Endothelial cell of umbilical vein (primary cell): Measurements from ENCODE around the gene ZC3H13.

Experiments
- GATA2 ChIP-seq: IDR thresholded peaks from 2 replicates; pipeline ENCODE4 v1.7.0; 2011; ENCODE audit warnings: low read depth, mild to moderate bottlenecking, moderate library complexity, mixed read lengths, low read length; ENCODE audit not compliant: insufficient read length, insufficient read depth
- TF ChIP-seq, protein P1 (sequence below), 2 donors: IDR thresholded peaks; 1 replicate in 1 of 2; 2 replicates in 1 of 2; pipeline ENCODE4 v1.5.1; 2011; ENCODE audit warnings: low read length in 2 of 2, mild to moderate bottlenecking in 2 of 2, moderate library complexity in 2 of 2, control low read depth in 1 of 2, inconsistent platforms in 1 of 2, low read depth in 1 of 2; ENCODE audit not compliant: insufficient read depth in 1 of 2; ENCODE audit errors: extremely low read depth in 1 of 2

GRCh38 chr13:46057256-46058015 is 4.9 kb upstream of the ZC3H13 start:
- no peak for TF ChIP-seq GATA2
- TF ChIP-seq, protein P1, sequence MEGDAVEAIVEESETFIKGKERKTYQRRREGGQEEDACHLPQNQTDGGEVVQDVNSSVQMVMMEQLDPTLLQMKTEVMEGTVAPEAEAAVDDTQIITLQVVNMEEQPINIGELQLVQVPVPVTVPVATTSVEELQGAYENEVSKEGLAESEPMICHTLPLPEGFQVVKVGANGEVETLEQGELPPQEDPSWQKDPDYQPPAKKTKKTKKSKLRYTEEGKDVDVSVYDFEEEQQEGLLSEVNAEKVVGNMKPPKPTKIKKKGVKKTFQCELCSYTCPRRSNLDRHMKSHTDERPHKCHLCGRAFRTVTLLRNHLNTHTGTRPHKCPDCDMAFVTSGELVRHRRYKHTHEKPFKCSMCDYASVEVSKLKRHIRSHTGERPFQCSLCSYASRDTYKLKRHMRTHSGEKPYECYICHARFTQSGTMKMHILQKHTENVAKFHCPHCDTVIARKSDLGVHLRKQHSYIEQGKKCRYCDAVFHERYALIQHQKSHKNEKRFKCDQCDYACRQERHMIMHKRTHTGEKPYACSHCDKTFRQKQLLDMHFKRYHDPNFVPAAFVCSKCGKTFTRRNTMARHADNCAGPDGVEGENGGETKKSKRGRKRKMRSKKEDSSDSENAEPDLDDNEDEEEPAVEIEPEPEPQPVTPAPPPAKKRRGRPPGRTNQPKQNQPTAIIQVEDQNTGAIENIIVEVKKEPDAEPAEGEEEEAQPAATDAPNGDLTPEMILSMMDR (IDR thresholded peaks at IDR 0.05; ENCODE audit: extremely low read depth in 1 of 2, insufficient read depth in 1 of 2, low read depth in 1 of 2, low read length in 2 of 2), result no peak
